DOHH2 (cell line): ENCODE measurements around the gene NRDE2.

Experiments
- CTCF ChIP-seq: fragments of 200-600 bp; sonication (generic); IDR thresholded peaks from one replicate; pipeline ENCODE4 v1.5.1; 2014; ENCODE audit warnings: antibody characterized with exemption, mild to moderate bottlenecking, low read depth, low read length; ENCODE audit not compliant: poor library complexity, severe bottlenecking
- EZH2phosphoT487 ChIP-seq: fragments of 200-600 bp; sonication (generic); IDR thresholded peaks from 2 replicates; pipeline ENCODE4 v1.6.1; 2017; ENCODE audit warnings: borderline replicate concordance, mild to moderate bottlenecking, antibody characterized with exemption, low read length, moderate library complexity, mixed read lengths

- no peak for TF ChIP-seq CTCF
- TF ChIP-seq EZH2phosphoT487: no peak
Measured at GRCh38 chr14:90356925-90357324, 25.2 kb upstream of the NRDE2 start.
